MM.1S (cell line): ENCODE measurements around the gene GJB5.

Experiments
- CTCF ChIP-seq: fragments of 300-600 bp; sonication (generic); IDR thresholded peaks from 2 replicates; pipeline ENCODE4 v1.5.1; 2016; ENCODE audit warnings: antibody characterized with exemption, low read length, mixed read lengths
- EZH2 ChIP-seq: fragments of 300-600 bp; sonication (generic); optimal IDR thresholded peaks from 2 replicates; pipeline ENCODE3; 2017; ENCODE audit warnings: low read depth, mild to moderate bottlenecking, antibody characterized with exemption, low read length, mixed read lengths
- EZH2phosphoT487 ChIP-seq: fragments of 300-600 bp; sonication (generic); IDR thresholded peaks from 2 replicates; pipeline ENCODE4 v1.6.1; 2018; ENCODE audit warnings: antibody characterized with exemption, low read length

- TF ChIP-seq EZH2phosphoT487 = no peak
- no peak for TF ChIP-seq CTCF
- TF ChIP-seq EZH2 = no peak
Measured at GRCh38 chr1:34750610-34751009, 4.2 kb upstream of the GJB5 start.
